Endothelial cell of umbilical vein (primary cell): ENCODE results near the gene SMARCA2. TPM values are rescaled to one million over a fixed set of nuclear protein-coding genes. Genes with fewer than 3 reads are reported as not detected.

Experiments used
- BruUV-seq: library from RNA; stranded (reverse); fragments of 400-500 nt; replicated peaks from 2 replicates; lab custom pipeline; 2021; lab: Mats Ljungman, UMichigan
- CTCF ChIA-PET: fragments of 300-600, 350-600 bp; sonication (Branson Sonifier 250); formaldehyde crosslinking; loops from one replicate; lab custom pipeline; 2021; ENCODE audit warnings: antibody characterized with exemption, inconsistent platforms; lab: Charles Lee
- POLR2A ChIA-PET: fragments of 300-600, 350-600 bp; sonication (Branson Sonifier 250); formaldehyde crosslinking; loops from one replicate; lab custom pipeline; 2021; ENCODE audit warnings: antibody characterized with exemption, inconsistent platforms; lab: Charles Lee
- DNase-seq: peaks from one replicate; pipeline ENCODE4 v3.0.0-alpha.2; 2011; ENCODE audit warnings: low read depth, low spot score
- FAIRE-seq: peaks from 2 replicates; lab custom pipeline; 2011; peaks lifted over from hg19 to GRCh38; lab: Jason Lieb, UNC
- H2AFZ ChIP-seq: 2 replicates; pipeline ENCODE4 v1.6.0; 2012; ENCODE audit warnings: low read depth, low read length, control low read depth, inconsistent platforms
- H3K27ac ChIP-seq: 2 replicates; pipeline ENCODE4 v1.5.1; 2011; ENCODE audit warnings: low read depth, mild to moderate bottlenecking, control low read depth, low read length, moderate library complexity; ENCODE audit not compliant: insufficient read depth
- H3K27me3 ChIP-seq, 2 experiments: 2 replicates each; pipeline versions ENCODE4 v1.6.0 to v1.6.1; 2011; ENCODE audit warnings: low read length in 2 of 2, mixed read lengths in 1 of 2; ENCODE audit not compliant: control insufficient read depth in 2 of 2, insufficient read depth in 2 of 2
- H3K36me3 ChIP-seq, 2 experiments: 2 replicates in 1 of 2; 3 replicates in 1 of 2; pipeline ENCODE4 v1.5.1; 2011; ENCODE audit warnings: low read length in 2 of 2, mild to moderate bottlenecking in 1 of 2, moderate library complexity in 1 of 2; ENCODE audit not compliant: control insufficient read depth in 2 of 2, insufficient read depth in 2 of 2; ENCODE audit errors: extremely low read depth in 1 of 2
- H3K4me1 ChIP-seq: 3 replicates; pipeline ENCODE4 v1.5.1; 2011; ENCODE audit warnings: mild to moderate bottlenecking, low read length; ENCODE audit not compliant: control insufficient read depth, insufficient read depth; ENCODE audit errors: extremely low read depth
- H3K4me2 ChIP-seq: 2 replicates; pipeline ENCODE4 v1.6.1; 2011; ENCODE audit warnings: low read length, control low read depth, mixed read lengths; ENCODE audit not compliant: insufficient read depth
- H3K4me3 ChIP-seq, 3 experiments: fragments of 200-600 bp in 1 of 3; sonication (generic), shearing (Covaris generic) in 1 of 3; replicated peaks in 1 of 3; 2 replicates each; pipeline ENCODE4 v1.5.1; 2011 to 2016; ENCODE audit warnings: control low read depth in 3 of 3, low read length in 3 of 3, mild to moderate bottlenecking in 2 of 3, inconsistent platforms in 1 of 3, low read depth in 1 of 3, moderate library complexity in 1 of 3; ENCODE audit not compliant: insufficient read depth in 1 of 3
- H3K79me2 ChIP-seq: 2 replicates; pipeline ENCODE4 v1.6.0; 2012; ENCODE audit warnings: low read length, inconsistent platforms; ENCODE audit not compliant: control insufficient read depth, insufficient read depth
- H3K9ac ChIP-seq: replicated peaks from 2 replicates; pipeline ENCODE3; 2011; ENCODE audit warnings: low read length, control low read depth; ENCODE audit not compliant: insufficient read depth; ENCODE audit errors: extremely low read depth
- H3K9me1 ChIP-seq: replicated peaks from 3 replicates; pipeline ENCODE4 v1.6.0; 2011; ENCODE audit warnings: mild to moderate bottlenecking, low read length; ENCODE audit not compliant: control insufficient read depth, insufficient read depth; ENCODE audit errors: extremely low read depth
- H3K9me3 ChIP-seq: replicated peaks from 2 replicates; pipeline ENCODE4 v1.5.1; 2012; ENCODE audit warnings: low read length, inconsistent platforms; ENCODE audit not compliant: control insufficient read depth, insufficient read depth
- H4K20me1 ChIP-seq: replicated peaks from 2 replicates; pipeline ENCODE3; 2011; ENCODE audit warnings: mild to moderate bottlenecking, low read length; ENCODE audit not compliant: control insufficient read depth, insufficient read depth; ENCODE audit errors: extremely low read depth
- CTCF ChIP-seq, 2 donors: IDR thresholded peaks; 1 replicate in 1 of 2; 2 replicates in 1 of 2; pipeline ENCODE4 v1.5.1; 2011; ENCODE audit warnings: low read length in 2 of 2, mild to moderate bottlenecking in 2 of 2, moderate library complexity in 2 of 2, control low read depth in 1 of 2, inconsistent platforms in 1 of 2, low read depth in 1 of 2; ENCODE audit not compliant: insufficient read depth in 1 of 2; ENCODE audit errors: extremely low read depth in 1 of 2
- EZH2 ChIP-seq: IDR thresholded peaks from 2 replicates; pipeline ENCODE4 v1.6.1; 2012; ENCODE audit warnings: borderline replicate concordance, low read depth, mild to moderate bottlenecking, moderate library complexity, low read length, inconsistent platforms; ENCODE audit not compliant: severe bottlenecking
- FOS ChIP-seq: IDR thresholded peaks from 2 replicates; pipeline ENCODE4 v1.6.1; 2011; ENCODE audit warnings: mild to moderate bottlenecking, low read length, moderate library complexity, borderline replicate concordance; ENCODE audit not compliant: insufficient read depth
- JUN ChIP-seq: IDR thresholded peaks from 2 replicates; pipeline ENCODE4 v1.6.1; 2011; ENCODE audit warnings: borderline replicate concordance, low read depth; ENCODE audit not compliant: insufficient read length, insufficient read depth
- MAX ChIP-seq: IDR thresholded peaks from 2 replicates; pipeline ENCODE4 v1.6.1; 2011; ENCODE audit not compliant: insufficient read depth, insufficient read length
- MYC ChIP-seq: IDR thresholded peaks from one replicate; pipeline ENCODE4 v1.6.1; 2011; ENCODE audit warnings: mild to moderate bottlenecking, low read depth, low read length
- POLR2AphosphoS5 ChIP-seq: IDR thresholded peaks from 2 replicates; pipeline ENCODE4 v1.6.1; 2012; ENCODE audit warnings: low read depth, mild to moderate bottlenecking, control low read depth, low read length, moderate library complexity; ENCODE audit not compliant: insufficient read depth
- dilution Hi-C: fragments of 300-500 bp; cut with MboI; formaldehyde crosslinking; loops from one replicate; pipeline ENCODE4 v1.15.0; 2019; ENCODE audit warnings: low sequenced_read_pairs; ENCODE audit not compliant: extremely low pct_ligation_motif_present
- intact Hi-C: fragments of 100-400 bp; cut with micrococcal nuclease; formaldehyde crosslinking; loops from one replicate; pipeline ENCODE4 v1.10.0; 2022
- polyA plus RNA-seq, 4 experiments: library from polyadenylated mRNA; depleted of rRNA in 3 of 4; stranded (reverse) in 3 of 4; unstranded in 1 of 4; fragments of >200 nt; gene quantifications; 2 replicates each; pipeline versions ENCODE4 v1.2.1 to v1.2.3, GENCODE V29; 2011 to 2012; ENCODE audit warnings: missing spikeins in 1 of 4
- total RNA-seq: library from RNA; stranded (reverse); gene quantifications from 2 replicates; pipeline ENCODE4 v1.2.3, GENCODE V29; 2021

Gene SMARCA2
- total and polyA plus RNA-seq, 2 donors (not counting 3 experiments of a cell fraction or from before 2014, with no cell fraction given) = 54.5 to 79.9 TPM

DNA sequence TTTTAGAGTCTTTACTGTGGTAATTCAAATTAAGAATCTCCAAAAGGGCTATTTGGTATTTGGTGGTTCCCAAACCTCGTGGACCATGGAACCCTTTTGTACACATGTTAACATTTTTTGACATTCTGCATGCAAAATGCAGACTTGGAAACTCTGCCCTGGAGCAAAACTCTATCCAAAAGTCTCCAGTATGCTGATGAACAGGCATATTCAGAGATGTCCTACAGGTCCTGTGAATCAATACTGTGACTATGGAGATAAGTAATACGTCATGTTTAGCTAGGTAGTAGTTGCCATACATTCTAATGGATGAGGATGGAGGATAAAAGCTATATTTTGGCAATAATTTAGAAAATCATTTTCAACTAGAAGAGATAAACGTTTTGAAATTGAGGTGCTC is 218.1 kb downstream of the SMARCA2 start:
- BruUV-seq = no TSS peak
- ChIA-PET CTCF (no interaction called here), POLR2A (no interaction called here)
- Histone ChIP-seq H4K20me1 (no peaks in the 10 kb centered on the region), H3K4me1 (no peaks in the 10 kb centered on the region), H3K9me3 (no peaks in the 10 kb centered on the region), H3K27me3 (peaks cover 0 to 2% of the 10 kb centered on the region in 2 experiments), H3K4me3 (no peak overlapping the region), H3K79me2 (no peaks in the 10 kb centered on the region), H3K27ac (no peak overlapping the region), H3K9ac (no peak overlapping the region), H3K4me2 (no peak overlapping the region), H3K36me3 (no peaks in the 10 kb centered on the region), H3K9me1 (no peaks in the 10 kb centered on the region), H2AFZ (no peak overlapping the region)
- TF ChIP-seq MYC (no peak), CTCF (IDR thresholded peaks at IDR 0.05; ENCODE audit: extremely low read depth in 1 of 2, insufficient read depth in 1 of 2, low read depth in 1 of 2, low read length in 2 of 2) (no peak), EZH2 (no peak), FOS (no peak), JUN (no peak), POLR2AphosphoS5 (no peak), MAX (no peak)
- intact Hi-C loops = no loop called here
- dilution Hi-C loops = no loop called here
- DNase-seq (no peak), FAIRE-seq (no peak)
